H1 (cell line): ENCODE results near the gene BTBD8. TPM values are rescaled to one million over a fixed set of nuclear protein-coding genes. Genes with fewer than 3 reads are reported as not detected.

ENCODE experiments used
- CTCF ChIA-PET: fragments of 300-600 bp; sonication (Branson Sonifier 250); formaldehyde crosslinking; loops from one replicate; lab custom pipeline; 2021; ENCODE audit not compliant: partially characterized antibody; lab: Charles Lee
- POLR2A ChIA-PET: fragments of 300-600 bp; sonication (Branson Sonifier 250); formaldehyde crosslinking; loops from one replicate; lab custom pipeline; 2021; ENCODE audit warnings: inconsistent platforms; ENCODE audit not compliant: partially characterized antibody; lab: Charles Lee
- DNase-seq, 2 experiments: peaks; one replicate each; pipeline versions ENCODE4 v3.0.0 to v3.0.0-alpha.2; 2010 to 2022; ENCODE audit warnings: low spot score in 2 of 2, low read depth in 1 of 2, mixed read lengths in 1 of 2
- FAIRE-seq: peaks from 2 replicates; lab custom pipeline; 2011; peaks lifted over from hg19 to GRCh38; lab: Jason Lieb, UNC
- H2AFZ ChIP-seq: 2 replicates; pipeline ENCODE4 v1.8.1; 2012; ENCODE audit warnings: low read length, inconsistent platforms
- H2AK5ac ChIP-seq: 2 replicates; pipeline ENCODE4 v1.6.1; 2013; ENCODE audit warnings: low read depth, low read length
- H2BK120ac ChIP-seq: replicated peaks from 2 replicates; pipeline ENCODE3; 2013; ENCODE audit warnings: low read depth, low read length, inconsistent platforms
- H2BK12ac ChIP-seq: 2 replicates; pipeline ENCODE4 v1.6.1; 2013; ENCODE audit warnings: low read depth, low read length
- H2BK15ac ChIP-seq: 2 replicates; pipeline ENCODE4 v1.6.1; 2013; ENCODE audit warnings: low read length
- H2BK20ac ChIP-seq: 2 replicates; pipeline ENCODE4 v1.6.1; 2013; ENCODE audit warnings: low read length
- H2BK5ac ChIP-seq: 2 replicates; pipeline ENCODE4 v1.6.1; 2013; ENCODE audit warnings: low read depth, low read length
- H3K14ac ChIP-seq: 2 replicates; pipeline ENCODE4 v1.6.1; 2013; ENCODE audit warnings: inconsistent platforms; ENCODE audit not compliant: insufficient read length
- H3K18ac ChIP-seq: 2 replicates; pipeline ENCODE4 v1.6.1; 2013; ENCODE audit warnings: low read length; ENCODE audit errors: extremely low read depth
- H3K23ac ChIP-seq: 2 replicates; pipeline ENCODE4 v1.6.1; 2013; ENCODE audit warnings: inconsistent platforms; ENCODE audit not compliant: insufficient read length
- H3K23me2 ChIP-seq: 2 replicates; pipeline ENCODE4 v1.6.1; 2013; ENCODE audit warnings: low read depth, low read length
- H3K27ac ChIP-seq: 2 replicates; pipeline ENCODE4 v1.6.1; 2011; ENCODE audit warnings: low read depth, low read length, inconsistent platforms
- H3K27me3 ChIP-seq, 4 experiments: replicated peaks in 1 of 4; 1 replicate in 1 of 4; 2 replicates in 3 of 4; pipeline versions ENCODE4 v1.6.1 to v1.8.1; 2011 to 2013; ENCODE audit warnings: low read length in 3 of 4, mild to moderate bottlenecking in 3 of 4, inconsistent platforms in 2 of 4, mixed read lengths in 2 of 4, moderate library complexity in 1 of 4; ENCODE audit not compliant: control insufficient read depth in 3 of 4, insufficient read depth in 3 of 4; ENCODE audit errors: extremely low read depth in 1 of 4
- H3K36me3 ChIP-seq, 4 experiments: 2 replicates each; pipeline versions ENCODE4 v1.6.1 to v1.8.1; 2011 to 2013; ENCODE audit warnings: mild to moderate bottlenecking in 4 of 4, low read length in 3 of 4, moderate library complexity in 2 of 4, control low read depth in 1 of 4, inconsistent platforms in 1 of 4; ENCODE audit not compliant: insufficient read depth in 4 of 4, control insufficient read depth in 2 of 4
- H3K4ac ChIP-seq: replicated peaks from 2 replicates; pipeline ENCODE3; 2013; ENCODE audit warnings: low read length, low read depth, mixed read lengths, inconsistent platforms; ENCODE audit not compliant: insufficient read length
- H3K4me1 ChIP-seq, 4 experiments: replicated peaks in 1 of 4; 1 replicate in 1 of 4; 2 replicates in 3 of 4; pipeline versions ENCODE4 v1.6.1 to v1.8.1; 2011 to 2013; ENCODE audit warnings: low read length in 3 of 4, inconsistent platforms in 2 of 4, mixed read lengths in 1 of 4; ENCODE audit not compliant: insufficient read depth in 4 of 4, control insufficient read depth in 3 of 4
- H3K4me2 ChIP-seq, 2 experiments: 2 replicates each; pipeline versions ENCODE4 v1.6.1 to v1.8.1; 2011 to 2013; ENCODE audit warnings: low read depth in 2 of 2, low read length in 2 of 2, control low read depth in 1 of 2, inconsistent platforms in 1 of 2, mild to moderate bottlenecking in 1 of 2; ENCODE audit not compliant: insufficient read depth in 1 of 2
- H3K4me3 ChIP-seq, 4 experiments: fragments of 200-600, 300-600 bp in 1 of 4; sonication (generic), shearing (Covaris generic), sonication (Bioruptor Twin) in 1 of 4; 2 replicates each; pipeline versions ENCODE4 v1.5.1 to v1.8.1; 2011 to 2016; ENCODE audit warnings: low read length in 4 of 4, low read depth in 3 of 4, control low read depth in 2 of 4, inconsistent platforms in 2 of 4, mild to moderate bottlenecking in 2 of 4, mixed read lengths in 1 of 4, moderate library complexity in 1 of 4; ENCODE audit not compliant: insufficient read depth in 2 of 4; ENCODE audit errors: extremely low read depth in 1 of 4
- H3K56ac ChIP-seq: replicated peaks from 2 replicates; pipeline ENCODE3; 2013; ENCODE audit warnings: low read depth, mild to moderate bottlenecking, mixed read lengths, low read length, inconsistent platforms; ENCODE audit not compliant: insufficient read length
- H3K79me1 ChIP-seq: 2 replicates; pipeline ENCODE4 v1.6.1; 2013; ENCODE audit warnings: low read depth, low read length, control low read depth
- H3K79me2 ChIP-seq, 2 experiments: 2 replicates each; pipeline versions ENCODE4 v1.6.1 to v1.8.1; 2012 to 2013; ENCODE audit warnings: low read length in 2 of 2, mild to moderate bottlenecking in 2 of 2, inconsistent platforms in 1 of 2; ENCODE audit not compliant: insufficient read depth in 2 of 2, control insufficient read depth in 1 of 2
- H3K9ac ChIP-seq, 4 experiments: replicated peaks in 1 of 4; 1 replicate in 1 of 4; 2 replicates in 3 of 4; pipeline versions ENCODE4 v1.6.1 to v1.8.1; 2011 to 2013; ENCODE audit warnings: low read depth in 3 of 4, low read length in 3 of 4, control low read depth in 2 of 4, mild to moderate bottlenecking in 2 of 4, moderate library complexity in 2 of 4, inconsistent platforms in 1 of 4; ENCODE audit errors: extremely low read depth in 1 of 4
- H3K9me3 ChIP-seq, 2 experiments: 2 replicates each; pipeline versions ENCODE4 v1.6.1 to v1.8.1; 2012 to 2013; ENCODE audit warnings: mild to moderate bottlenecking in 2 of 2, moderate library complexity in 2 of 2, control low read depth in 1 of 2, inconsistent platforms in 1 of 2, low read depth in 1 of 2, low read length in 1 of 2, mixed read lengths in 1 of 2; ENCODE audit not compliant: insufficient read depth in 2 of 2
- H4K20me1 ChIP-seq, 2 experiments: replicated peaks in 1 of 2; 2 replicates each; pipeline versions ENCODE3 to v1.8.1; 2011 to 2013; ENCODE audit warnings: inconsistent platforms in 2 of 2, low read length in 2 of 2, mild to moderate bottlenecking in 1 of 2; ENCODE audit not compliant: insufficient read depth in 2 of 2, control insufficient read depth in 1 of 2
- H4K5ac ChIP-seq: 2 replicates; pipeline ENCODE4 v1.6.1; 2013; ENCODE audit warnings: low read length, low read depth, mixed read lengths, inconsistent platforms; ENCODE audit not compliant: insufficient read length
- H4K8ac ChIP-seq: 2 replicates; pipeline ENCODE4 v1.8.0; 2013; ENCODE audit warnings: mild to moderate bottlenecking, moderate library complexity, low read length, inconsistent platforms; ENCODE audit not compliant: insufficient read depth; ENCODE audit errors: extremely low read depth
- H4K91ac ChIP-seq: replicated peaks from 2 replicates; pipeline ENCODE3; 2013; ENCODE audit warnings: low read length, mixed read lengths, inconsistent platforms; ENCODE audit not compliant: insufficient read length
- ASH2L ChIP-seq: fragments of 200-600, 300-600 bp; sonication (generic); IDR thresholded peaks from one replicate; pipeline ENCODE4 v1.7.1; 2017; ENCODE audit warnings: low read length
- BRCA1 ChIP-seq: IDR thresholded peaks from 2 replicates; pipeline ENCODE4 v1.6.1; 2012; ENCODE audit warnings: low read depth, low read length, improper control_type of control experiment
- CBX8 ChIP-seq: fragments of 300-800, 300-1000 bp; sonication (generic); IDR thresholded peaks from 2 replicates; pipeline ENCODE4 v1.7.1; 2016; ENCODE audit warnings: low read depth, low read length, borderline replicate concordance
- CHD1 ChIP-seq: IDR thresholded peaks from 2 replicates; pipeline ENCODE4 v1.6.1; 2012; ENCODE audit warnings: low read depth, low read length, improper control_type of control experiment
- CHD2 ChIP-seq: IDR thresholded peaks from 2 replicates; pipeline ENCODE4 v1.6.1; 2012; ENCODE audit warnings: low read length, improper control_type of control experiment
- EGR1 ChIP-seq: IDR thresholded peaks from 2 replicates; pipeline ENCODE4 v1.6.1; 2011; ENCODE audit warnings: low read depth, low read length, borderline replicate concordance
- HDAC2 ChIP-seq, 2 experiments: fragments of 300-600 bp in 1 of 2; sonication (generic) in 1 of 2; IDR thresholded peaks; 2 replicates each; pipeline ENCODE4 v1.6.1; 2011 to 2012; ENCODE audit warnings: low read depth in 2 of 2, low read length in 2 of 2, mild to moderate bottlenecking in 2 of 2, moderate library complexity in 2 of 2, borderline replicate concordance in 1 of 2, inconsistent platforms in 1 of 2
- JUND ChIP-seq: IDR thresholded peaks from 2 replicates; pipeline ENCODE4 v1.6.1; 2011; ENCODE audit warnings: mild to moderate bottlenecking, improper control_type of control experiment, low read length
- NRF1 ChIP-seq: IDR thresholded peaks from 2 replicates; pipeline ENCODE4 v1.6.1; 2011; ENCODE audit warnings: mild to moderate bottlenecking, low read depth, low read length, improper control_type of control experiment
- SAP30 ChIP-seq: fragments of 300-600 bp; sonication (generic); IDR thresholded peaks from 2 replicates; pipeline ENCODE4 v1.7.1; 2012; ENCODE audit warnings: low read length, moderate library complexity, mild to moderate bottlenecking, inconsistent platforms; ENCODE audit not compliant: insufficient read depth, insufficient replicate concordance
- ZNF274 ChIP-seq: IDR thresholded peaks from 2 replicates; pipeline ENCODE4 v1.7.0; 2012; ENCODE audit warnings: low read length, borderline replicate concordance; ENCODE audit errors: extremely low read depth
- WGBS, 2 experiments: shearing (Covaris generic) in 1 of 2; methylation state at CpG; one replicate each; pipeline versions ENCODE4 v1.1.6 to v1.1.7; 2013 to 2015; ENCODE audit warnings: low lambda C conversion rate in 2 of 2, mixed read lengths in 2 of 2, inconsistent platforms in 1 of 2, low coverage in 1 of 2, missing lambda C conversion rate in 1 of 2; ENCODE audit not compliant: insufficient replicate concordance in 2 of 2, insufficient coverage in 1 of 2, insufficient read length in 1 of 2; ENCODE audit errors: extremely low coverage in 1 of 2, missing lambda C conversion rate in 1 of 2; 5-methylcytosine and 5-hydroxymethylcytosine counted together
- polyA plus RNA-seq, 7 experiments: library from polyadenylated mRNA; depleted of rRNA in 3 of 7; stranded (reverse) in 5 of 7; unstranded in 2 of 7; fragments of >200 nt in 5 of 7; fragments of 200-250 nt in 2 of 7; gene quantifications; 1 replicate in 5 of 7; 2 replicates in 1 of 7; 4 replicates in 1 of 7; pipeline versions ENCODE4 v1.2.1 to v1.2.3, GENCODE V29; 2011 to 2013; ENCODE audit warnings: missing spikeins in 2 of 7, mixed read lengths in 2 of 7
- total RNA-seq: library from RNA; stranded (reverse); fragmentation: NEBNext Ultra II Directional; extraction: Animal tissue kit (Norgen Biotek cat#: 25700); gene quantifications from 2 replicates; pipeline ENCODE4 v1.2.1, GENCODE V29; 2021
- TF ChIP-seq, protein P1 (sequence below), 3 experiments: IDR thresholded peaks; 1 replicate in 2 of 3; 2 replicates in 1 of 3; pipeline versions ENCODE4 v1.5.1 to v1.6.1; 2011; ENCODE audit warnings: low read length in 3 of 3, mild to moderate bottlenecking in 3 of 3, inconsistent platforms in 2 of 3, low read depth in 1 of 3, moderate library complexity in 1 of 3; ENCODE audit not compliant: insufficient read depth in 1 of 3; ENCODE audit errors: control extremely low read depth in 1 of 3

Gene BTBD8
- total and polyA plus RNA-seq, 2 of the 8 experiments (the other 6 are each of a cell fraction or from before 2014, with no cell fraction given) = 0.44 to 2.5 TPM

DNA sequence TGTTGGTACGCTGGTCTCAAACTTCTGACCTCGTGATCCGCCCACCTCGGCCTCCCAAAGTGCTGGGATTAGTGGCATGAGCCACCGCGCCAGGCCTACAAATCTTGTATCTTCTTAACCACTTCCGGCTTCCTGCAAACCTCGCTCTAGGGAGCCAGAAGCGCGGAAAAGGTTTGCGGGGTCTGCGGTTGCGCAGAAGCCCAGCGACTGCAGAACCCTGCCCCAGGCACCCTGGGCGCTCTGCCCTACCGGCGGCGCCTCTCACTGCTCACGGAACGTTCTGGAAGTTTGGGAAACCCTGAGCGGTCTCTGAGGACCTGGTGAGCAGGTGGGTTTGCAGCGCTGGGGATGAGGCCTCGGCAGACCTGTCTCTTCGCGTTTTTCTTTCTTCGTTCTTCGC, 137.6 kb downstream of the BTBD8 start, which contains the start of gene C1orf146:
C1orf146 (plus strand) TSS at position 195 of the 400 bp plus-strand sequence. CDS start 13,506 bp downstream, outside the sequence.
- Histone ChIP-seq H3K9ac (no peak within 1 kb of the TSS), H4K20me1 (no peaks in the 10 kb centered on the region), H3K9me3 (no peaks in the 10 kb centered on the region), H2BK12ac (no peak within 1 kb of the TSS), H4K5ac (no peak within 1 kb of the TSS), H3K18ac (no peak within 1 kb of the TSS), H3K79me2 (no peaks in the 10 kb centered on the region), H3K56ac (no peak within 1 kb of the TSS), H3K36me3 (no peaks in the 10 kb centered on the region), H2AK5ac (no peak within 1 kb of the TSS), H2BK15ac (no peak within 1 kb of the TSS), H2BK120ac (no peak within 1 kb of the TSS), H3K27me3 (no peaks in the 10 kb centered on the region), H3K4ac (no peak within 1 kb of the TSS), H2BK20ac (no peak within 1 kb of the TSS), H3K4me3 (no peak within 1 kb of the TSS), H2BK5ac (no peak within 1 kb of the TSS), H3K79me1 (no peaks in the 10 kb centered on the region), H3K4me1 (no peaks in the 10 kb centered on the region), H2AFZ (peak within 1 kb of the TSS; percentile 82; the same call in 1 of the 2 replicates), H3K23ac (no peak within 1 kb of the TSS), H3K27ac (no peak within 1 kb of the TSS), H3K23me2 (no peaks in the 10 kb centered on the region; the same call in 1 of the 2 replicates), H3K4me2 (no peak within 1 kb of the TSS), H3K14ac (no peak within 1 kb of the TSS), H4K91ac (no peak within 1 kb of the TSS), H4K8ac (no peak within 1 kb of the TSS)
- ChIA-PET CTCF (interaction anchor here (1.6 kb wide), 1 partner anchor 73 kb away, joined by 3 read pairs; no protein-coding TSS in a partner anchor), POLR2A (no interaction called here)
- DNase-seq (no peak), FAIRE-seq (no peak)
- WGBS, 2 experiments = 93% methylated on average over 22 of the region's 27 CpGs; no CpG with 5 or more reads in 1 of the 2 experiments
- TF ChIP-seq JUND (no peak), ASH2L (no peak), HDAC2 (IDR thresholded peaks at IDR 0.05; ENCODE audit: borderline replicate concordance in 1 of 2, low read depth in 2 of 2, low read length in 2 of 2) (no peak), CHD2 (no peak), NRF1 (no peak), SAP30 (no peak), EGR1 (no peak), CHD1 (no peak), BRCA1 (no peak), CBX8 (no peak), ZNF274 (no peak)
- TF ChIP-seq, protein P1, sequence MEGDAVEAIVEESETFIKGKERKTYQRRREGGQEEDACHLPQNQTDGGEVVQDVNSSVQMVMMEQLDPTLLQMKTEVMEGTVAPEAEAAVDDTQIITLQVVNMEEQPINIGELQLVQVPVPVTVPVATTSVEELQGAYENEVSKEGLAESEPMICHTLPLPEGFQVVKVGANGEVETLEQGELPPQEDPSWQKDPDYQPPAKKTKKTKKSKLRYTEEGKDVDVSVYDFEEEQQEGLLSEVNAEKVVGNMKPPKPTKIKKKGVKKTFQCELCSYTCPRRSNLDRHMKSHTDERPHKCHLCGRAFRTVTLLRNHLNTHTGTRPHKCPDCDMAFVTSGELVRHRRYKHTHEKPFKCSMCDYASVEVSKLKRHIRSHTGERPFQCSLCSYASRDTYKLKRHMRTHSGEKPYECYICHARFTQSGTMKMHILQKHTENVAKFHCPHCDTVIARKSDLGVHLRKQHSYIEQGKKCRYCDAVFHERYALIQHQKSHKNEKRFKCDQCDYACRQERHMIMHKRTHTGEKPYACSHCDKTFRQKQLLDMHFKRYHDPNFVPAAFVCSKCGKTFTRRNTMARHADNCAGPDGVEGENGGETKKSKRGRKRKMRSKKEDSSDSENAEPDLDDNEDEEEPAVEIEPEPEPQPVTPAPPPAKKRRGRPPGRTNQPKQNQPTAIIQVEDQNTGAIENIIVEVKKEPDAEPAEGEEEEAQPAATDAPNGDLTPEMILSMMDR (IDR thresholded peaks at IDR 0.05; ENCODE audit: control extremely low read depth in 1 of 3, insufficient read depth in 1 of 3, low read depth in 1 of 3, low read length in 3 of 3) = no peak
